Lower leg skin (tissue), 3 donors: ENCODE measurements around the gene WRAP53.

ENCODE experiments used
- POLR2A ChIP-seq, 2 donors: fragments of 450-650 bp; IDR thresholded peaks; one replicate each; pipeline ENCODE4 v1.6.1; 2016 to 2017; ENCODE audit warnings: antibody characterized with exemption in 2 of 2, mild to moderate bottlenecking in 1 of 2, moderate library complexity in 1 of 2
- TF ChIP-seq, protein P1 (sequence below), 3 donors: fragments of 450-650 bp; IDR thresholded peaks; one replicate each; pipeline ENCODE4 v1.5.1; 2016; ENCODE audit warnings: antibody characterized with exemption in 3 of 3, mild to moderate bottlenecking in 3 of 3, moderate library complexity in 2 of 3

DNA sequence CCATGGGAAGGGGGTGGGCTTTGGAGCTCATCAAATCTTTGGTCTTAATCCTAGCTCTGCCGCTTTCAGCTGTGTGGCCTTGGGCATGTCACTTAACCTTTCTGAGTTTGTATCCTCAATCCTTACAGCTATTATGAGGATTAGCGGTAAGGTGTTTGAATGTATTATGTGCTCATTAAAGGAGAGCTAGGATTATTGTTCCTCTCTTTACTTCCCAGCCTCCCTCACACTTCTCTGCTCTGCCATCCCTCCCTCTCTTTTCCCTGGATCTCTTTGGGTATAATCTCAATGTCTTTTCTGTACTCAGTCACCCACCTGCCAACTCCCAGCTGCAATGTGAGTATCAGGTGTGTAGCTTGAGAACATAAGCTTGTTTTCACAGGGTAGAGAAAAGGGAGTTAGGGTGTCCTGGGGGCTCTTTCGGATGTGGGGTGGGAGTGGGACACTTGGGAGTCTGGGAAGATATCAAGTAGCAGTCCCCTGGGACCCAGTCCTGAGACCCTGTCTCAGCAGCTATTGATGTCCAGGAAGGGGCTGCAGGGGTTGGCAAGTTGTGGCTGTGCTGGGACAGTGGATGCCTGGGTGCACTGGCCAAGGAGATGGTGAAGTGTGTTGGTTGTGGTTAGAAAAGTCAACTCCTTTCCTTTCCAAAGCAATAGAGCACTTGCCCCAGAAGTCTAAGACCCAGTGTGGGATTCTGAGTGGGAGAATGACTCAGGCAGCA, 18.5 kb downstream of the WRAP53 start:
- TF ChIP-seq POLR2A (IDR thresholded peaks at IDR 0.05): no peak
- TF ChIP-seq, protein P1, sequence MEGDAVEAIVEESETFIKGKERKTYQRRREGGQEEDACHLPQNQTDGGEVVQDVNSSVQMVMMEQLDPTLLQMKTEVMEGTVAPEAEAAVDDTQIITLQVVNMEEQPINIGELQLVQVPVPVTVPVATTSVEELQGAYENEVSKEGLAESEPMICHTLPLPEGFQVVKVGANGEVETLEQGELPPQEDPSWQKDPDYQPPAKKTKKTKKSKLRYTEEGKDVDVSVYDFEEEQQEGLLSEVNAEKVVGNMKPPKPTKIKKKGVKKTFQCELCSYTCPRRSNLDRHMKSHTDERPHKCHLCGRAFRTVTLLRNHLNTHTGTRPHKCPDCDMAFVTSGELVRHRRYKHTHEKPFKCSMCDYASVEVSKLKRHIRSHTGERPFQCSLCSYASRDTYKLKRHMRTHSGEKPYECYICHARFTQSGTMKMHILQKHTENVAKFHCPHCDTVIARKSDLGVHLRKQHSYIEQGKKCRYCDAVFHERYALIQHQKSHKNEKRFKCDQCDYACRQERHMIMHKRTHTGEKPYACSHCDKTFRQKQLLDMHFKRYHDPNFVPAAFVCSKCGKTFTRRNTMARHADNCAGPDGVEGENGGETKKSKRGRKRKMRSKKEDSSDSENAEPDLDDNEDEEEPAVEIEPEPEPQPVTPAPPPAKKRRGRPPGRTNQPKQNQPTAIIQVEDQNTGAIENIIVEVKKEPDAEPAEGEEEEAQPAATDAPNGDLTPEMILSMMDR (IDR thresholded peaks at IDR 0.05): no peak
